Lung (tissue), 12 donors: ENCODE data around the gene TFR2. TPM values are rescaled to one million over a fixed set of nuclear protein-coding genes. Genes with fewer than 3 reads are reported as not detected.

Experiments
- ATAC-seq: fragments of 200-7000 bp; cut with Tn5 transposase; one replicate; pipeline ENCODE4 v1.9.1; 2020; ENCODE audit warnings: moderate number of reproducible peaks; ENCODE audit not compliant: insufficient read depth, low FRiP score
- DNase-seq, 3 donors: peaks; one replicate each; pipeline ENCODE4 v3.0.0-alpha.2; 2013 to 2017
- H3K27ac ChIP-seq, 2 donors: one replicate each; pipeline ENCODE4 v1.5.1; 2013; ENCODE audit warnings: mild to moderate bottlenecking in 2 of 2, moderate library complexity in 2 of 2, control low read depth in 1 of 2, inconsistent platforms in 1 of 2, low read depth in 1 of 2, low read length in 1 of 2
- H3K27me3 ChIP-seq, 3 donors: one replicate each; pipeline ENCODE4 v1.5.1; 2013; ENCODE audit warnings: low read length in 2 of 3; ENCODE audit not compliant: control insufficient read depth in 3 of 3, insufficient read depth in 3 of 3
- H3K36me3 ChIP-seq, 4 donors: one replicate each; pipeline ENCODE4 v1.5.1; 2013; ENCODE audit warnings: low read length in 4 of 4, mild to moderate bottlenecking in 1 of 4, moderate library complexity in 1 of 4; ENCODE audit not compliant: control insufficient read depth in 4 of 4, insufficient read depth in 4 of 4
- H3K4me1 ChIP-seq, 5 donors: one replicate each; pipeline ENCODE4 v1.5.1; 2013; ENCODE audit warnings: low read length in 5 of 5, mild to moderate bottlenecking in 2 of 5, moderate library complexity in 1 of 5; ENCODE audit not compliant: control insufficient read depth in 5 of 5, insufficient read depth in 5 of 5
- H3K4me3 ChIP-seq: one replicate; pipeline ENCODE4 v1.5.1; 2013; ENCODE audit warnings: mild to moderate bottlenecking, control low read depth, moderate library complexity
- H3K9ac ChIP-seq, 2 donors: one replicate each; pipeline ENCODE4 v1.5.1; 2013; ENCODE audit warnings: low read length in 2 of 2, control low read depth in 1 of 2; ENCODE audit not compliant: insufficient read depth in 1 of 2
- H3K9me3 ChIP-seq, 4 donors: one replicate each; pipeline ENCODE4 v1.5.1; 2013; ENCODE audit warnings: low read length in 3 of 4, mild to moderate bottlenecking in 1 of 4, moderate library complexity in 1 of 4; ENCODE audit not compliant: control insufficient read depth in 4 of 4, insufficient read depth in 3 of 4
- WGBS, 2 donors: extraction: QIAGEN DNeasy Blood & Tissue Kit; methylation state at CpG; one replicate each; pipeline ENCODE4 v1.1.7; 2013; 5-methylcytosine and 5-hydroxymethylcytosine counted together
- polyA plus RNA-seq, 2 donors: library from polyadenylated mRNA; stranded (reverse); fragments of 200-250 nt; gene quantifications; one replicate each; pipeline ENCODE4 v1.2.1, GENCODE V29; 2013
- total RNA-seq, 2 donors: library from RNA; depleted of rRNA in 1 of 2; stranded (reverse); fragments of >200 nt in 1 of 2; gene quantifications; one replicate each; pipeline ENCODE4 v1.2.1, GENCODE V29; 2014 to 2021
- TF ChIP-seq, protein P1 (sequence below): IDR thresholded peaks from 2 replicates; pipeline ENCODE4 v1.5.1; 2012; ENCODE audit warnings: mild to moderate bottlenecking; ENCODE audit errors: control extremely low read depth, extremely low read depth
- donor health status: control.
- donor health status: control.
- donor health status: Bipolar disorder and iron deficiency.
- donor health status: healthy.
- donor health status: DM: yes; HTN: yes; CAD: no.

Gene TFR2
- total and polyA plus RNA-seq, 4 donors = 0.33 to 2.1 (median 1.3) TPM

DNA sequence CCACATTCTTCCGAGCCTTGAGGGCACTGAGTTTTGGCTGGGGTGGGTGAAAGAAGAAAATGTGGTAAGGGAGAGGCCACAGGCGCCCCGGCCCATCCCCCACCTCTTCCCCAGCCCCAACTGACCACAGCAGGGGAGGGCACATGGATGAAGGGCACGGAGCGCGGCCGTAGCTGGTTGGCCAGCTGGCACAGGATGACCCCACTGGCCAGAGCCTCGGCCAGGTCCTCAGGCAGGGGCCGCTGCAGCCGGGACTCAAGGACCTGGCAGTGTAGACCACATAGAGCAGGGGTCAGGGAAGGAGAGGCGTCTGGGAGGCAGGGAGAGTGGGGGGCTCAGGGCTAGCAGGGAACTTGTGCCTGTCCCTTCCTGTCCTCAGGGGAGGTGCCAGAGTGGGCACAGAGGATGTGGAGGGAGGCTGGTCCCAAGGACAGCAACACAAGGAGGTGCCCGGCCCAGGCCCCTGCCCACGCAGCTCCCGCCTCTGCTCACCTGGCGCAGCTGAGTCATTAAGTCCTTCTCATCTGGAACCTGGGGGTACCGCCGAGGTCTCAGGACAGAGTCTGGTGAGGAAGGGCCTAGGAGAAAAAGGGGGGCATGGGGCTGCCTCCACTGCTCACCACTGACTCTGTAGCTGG is 65.5 kb downstream of the TFR2 start:
- Histone ChIP-seq H3K27ac (no peak overlapping the region), H3K27me3 (no peaks in the 10 kb centered on the region), H3K4me1 (peaks cover 0 to 12% (median 2%) of the 10 kb centered on the region in 5 donors), H3K4me3 (no peak overlapping the region), H3K9ac (no peak overlapping the region), H3K9me3 (peaks cover 0 to 2% (median 0%) of the 10 kb centered on the region in 4 donors), H3K36me3 (peaks cover 18 to 78% (median 29%) of the 10 kb centered on the region in 4 donors)
- TF ChIP-seq, protein P1, sequence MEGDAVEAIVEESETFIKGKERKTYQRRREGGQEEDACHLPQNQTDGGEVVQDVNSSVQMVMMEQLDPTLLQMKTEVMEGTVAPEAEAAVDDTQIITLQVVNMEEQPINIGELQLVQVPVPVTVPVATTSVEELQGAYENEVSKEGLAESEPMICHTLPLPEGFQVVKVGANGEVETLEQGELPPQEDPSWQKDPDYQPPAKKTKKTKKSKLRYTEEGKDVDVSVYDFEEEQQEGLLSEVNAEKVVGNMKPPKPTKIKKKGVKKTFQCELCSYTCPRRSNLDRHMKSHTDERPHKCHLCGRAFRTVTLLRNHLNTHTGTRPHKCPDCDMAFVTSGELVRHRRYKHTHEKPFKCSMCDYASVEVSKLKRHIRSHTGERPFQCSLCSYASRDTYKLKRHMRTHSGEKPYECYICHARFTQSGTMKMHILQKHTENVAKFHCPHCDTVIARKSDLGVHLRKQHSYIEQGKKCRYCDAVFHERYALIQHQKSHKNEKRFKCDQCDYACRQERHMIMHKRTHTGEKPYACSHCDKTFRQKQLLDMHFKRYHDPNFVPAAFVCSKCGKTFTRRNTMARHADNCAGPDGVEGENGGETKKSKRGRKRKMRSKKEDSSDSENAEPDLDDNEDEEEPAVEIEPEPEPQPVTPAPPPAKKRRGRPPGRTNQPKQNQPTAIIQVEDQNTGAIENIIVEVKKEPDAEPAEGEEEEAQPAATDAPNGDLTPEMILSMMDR = no peak
- 91 to 92% methylated on average over 17 of the region's 17 CpGs for WGBS, 2 donors
- DNase-seq (no peak), ATAC-seq (no peak)

DNA sequence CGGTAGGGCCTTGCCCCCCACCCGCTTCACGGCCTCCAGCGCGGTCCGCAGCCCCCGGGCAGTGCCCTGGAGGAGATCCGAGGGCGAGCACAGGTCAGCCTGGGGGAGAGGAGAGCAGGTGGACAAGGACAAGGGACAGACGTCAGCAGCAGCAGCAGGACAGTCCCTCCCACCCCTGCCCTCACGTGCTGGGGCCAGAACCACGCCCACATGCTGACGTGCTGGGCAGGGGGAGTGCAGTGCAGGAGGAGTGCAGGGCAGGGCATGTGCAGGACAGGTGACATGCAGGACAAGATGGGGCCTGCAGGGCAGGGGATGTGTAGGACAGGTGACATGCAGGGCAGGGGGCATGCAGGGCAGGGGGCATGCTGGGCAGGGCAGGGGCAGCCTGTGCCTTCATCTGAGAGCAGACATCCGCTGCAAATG is 66.1 kb downstream of the TFR2 start:
- Histone ChIP-seq H3K4me3 (no peak overlapping the region), H3K27ac (no peak overlapping the region), H3K9ac (no peak overlapping the region), H3K4me1 (peaks cover 0 to 9% (median 2%) of the 10 kb centered on the region in 5 donors), H3K36me3 (peaks cover 12 to 75% (median 26%) of the 10 kb centered on the region in 4 donors), H3K27me3 (no peaks in the 10 kb centered on the region), H3K9me3 (no peaks in the 10 kb centered on the region)
- DNase-seq (no peak), ATAC-seq (no peak)
- TF ChIP-seq, protein P1 = no peak
- 83 to 95% methylated on average over 14 of the region's 14 CpGs for WGBS, 2 donors

DNA sequence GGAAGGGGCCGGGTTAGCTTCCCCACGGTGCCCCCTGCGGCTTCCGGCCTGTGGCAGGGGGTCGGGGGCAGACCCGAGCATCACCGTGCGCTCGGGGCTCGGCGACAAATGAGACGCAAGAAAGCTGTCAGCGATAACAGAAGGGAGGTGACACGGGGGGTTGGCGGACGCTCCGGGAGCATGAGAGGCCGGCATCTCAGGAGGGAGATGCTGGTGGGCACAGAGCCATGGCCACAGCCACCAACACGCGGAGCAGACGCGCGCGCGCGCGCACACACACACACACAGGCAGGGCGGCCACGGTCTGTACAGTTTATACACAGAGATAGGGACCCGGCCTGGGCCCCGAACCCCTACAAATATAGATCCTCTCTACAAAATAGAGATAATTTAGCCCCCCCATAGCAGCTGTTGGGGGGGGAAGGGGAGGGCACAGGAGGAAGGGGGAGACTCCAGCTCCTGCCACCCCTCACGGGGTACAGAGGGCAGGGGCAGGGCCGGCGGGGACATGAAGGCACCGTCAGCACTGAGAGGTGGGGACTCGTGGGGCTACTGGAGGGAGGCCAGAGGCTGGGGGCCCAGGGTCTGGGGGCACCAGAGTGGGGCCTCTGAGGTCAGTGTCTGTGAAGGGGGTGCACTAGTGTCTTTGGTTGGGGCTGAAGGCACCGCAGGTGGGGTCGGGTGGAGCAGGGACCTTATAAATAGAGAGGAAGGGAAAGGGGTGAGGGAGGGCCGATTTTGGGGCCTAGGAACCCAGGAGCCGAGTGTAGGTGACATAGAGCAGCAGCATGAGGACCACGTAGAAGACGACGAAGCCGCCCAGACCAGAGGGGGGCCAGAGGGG is 66.8 kb downstream of the TFR2 start:
- Histone ChIP-seq H3K4me1 (peaks cover 0 to 14% (median 6%) of the 10 kb centered on the region in 5 donors), H3K4me3 (no peak overlapping the region), H3K36me3 (peaks cover 6 to 70% (median 24%) of the 10 kb centered on the region in 4 donors), H3K9me3 (no peaks in the 10 kb centered on the region), H3K27ac (no peak overlapping the region), H3K27me3 (no peaks in the 10 kb centered on the region), H3K9ac (no peak overlapping the region)
- no peak for DNase-seq
- ATAC-seq = no peak
- TF ChIP-seq, protein P1 = no peak
- WGBS, 2 donors = 93% methylated on average over 44 of the region's 44 CpGs
